ENCODE results near the gene CIAPIN1. TPM values are rescaled to one million over a fixed set of nuclear protein-coding genes. Genes with fewer than 3 reads are reported as not detected.

The CIAPIN1 gene
- total RNA-seq, 2 donors from 2014 or later = 54.9 to 67.4 TPM

GRCh38 chr16:57434003-57434402 lies 13.2 kb downstream of the CIAPIN1 start:
- H3K4me1 ChIP-seq = no peaks in the 10 kb centered on the region
- DNase-seq = no peak
- intact Hi-C loops (cut with DNase I) = no loop called here
- peaks cover 30% of the 10 kb centered on the region for H3K36me3 ChIP-seq
- no peak overlapping the region for H3K9ac ChIP-seq (ENCODE audit: low read depth in 2 of 2, low read length in 2 of 2)
- H3K27me3 ChIP-seq = no peaks in the 10 kb centered on the region
- H3K9me3 ChIP-seq = no peaks in the 10 kb centered on the region
- no peak overlapping the region for H3K27ac ChIP-seq
- H3K4me3 ChIP-seq = no peak overlapping the region
- no peak for TF ChIP-seq CTCF (IDR thresholded peaks at IDR 0.05)

- H3K36me3 ChIP-seq = peaks cover 30% of the 10 kb centered on the region
- no peak overlapping the region for H3K27ac ChIP-seq
- intact Hi-C loops (cut with DNase I) = no loop called here
- no peak for TF ChIP-seq CTCF (IDR thresholded peaks at IDR 0.05)
- H3K4me1 ChIP-seq = no peaks in the 10 kb centered on the region
- H3K9me3 ChIP-seq = no peaks in the 10 kb centered on the region
- no peak overlapping the region for H3K9ac ChIP-seq (ENCODE audit: low read depth in 2 of 2, low read length in 2 of 2)
- no peak overlapping the region for H3K4me3 ChIP-seq
- DNase-seq = no peak
- no peaks in the 10 kb centered on the region for H3K27me3 ChIP-seq
Observed at GRCh38 chr16:57432989-57433388, 14.2 kb downstream of the CIAPIN1 start.

- peaks cover 30% of the 10 kb centered on the region for H3K36me3 ChIP-seq
- no peak overlapping the region for H3K27ac ChIP-seq
- DNase-seq = no peak
- H3K9me3 ChIP-seq = no peaks in the 10 kb centered on the region
- H3K27me3 ChIP-seq = no peaks in the 10 kb centered on the region
- no peaks in the 10 kb centered on the region for H3K4me1 ChIP-seq
- no peak for TF ChIP-seq CTCF (IDR thresholded peaks at IDR 0.05)
- intact Hi-C loops (cut with DNase I) = no loop called here
- H3K4me3 ChIP-seq = no peak overlapping the region
- no peak overlapping the region for H3K9ac ChIP-seq (ENCODE audit: low read depth in 2 of 2, low read length in 2 of 2)
Observed at GRCh38 chr16:57432505-57432904, 14.7 kb downstream of the CIAPIN1 start.

- H3K9ac ChIP-seq (ENCODE audit: low read depth in 2 of 2, low read length in 2 of 2) = no peak overlapping the region
- H3K27ac ChIP-seq = no peak overlapping the region
- peaks cover 30% of the 10 kb centered on the region for H3K36me3 ChIP-seq
- intact Hi-C loops (cut with DNase I) = no loop called here
- H3K9me3 ChIP-seq = no peaks in the 10 kb centered on the region
- H3K4me3 ChIP-seq = no peak overlapping the region
- no peaks in the 10 kb centered on the region for H3K27me3 ChIP-seq
- DNase-seq = no peak
- H3K4me1 ChIP-seq = no peaks in the 10 kb centered on the region
- no peak for TF ChIP-seq CTCF (IDR thresholded peaks at IDR 0.05)
Observed at GRCh38 chr16:57430955-57431354, 16.2 kb downstream of the CIAPIN1 start.

- TF ChIP-seq CTCF (IDR thresholded peaks at IDR 0.05) = no peak
- no peaks in the 10 kb centered on the region for H3K4me1 ChIP-seq
- intact Hi-C loops (cut with DNase I) = no loop called here
- H3K27ac ChIP-seq = no peak overlapping the region
- no peaks in the 10 kb centered on the region for H3K27me3 ChIP-seq
- H3K9me3 ChIP-seq = no peaks in the 10 kb centered on the region
- peaks cover 14% of the 10 kb centered on the region for H3K36me3 ChIP-seq
- DNase-seq = no peak
- no peak overlapping the region for H3K4me3 ChIP-seq
- H3K9ac ChIP-seq (ENCODE audit: low read depth in 2 of 2, low read length in 2 of 2) = no peak overlapping the region
Observed at GRCh38 chr16:57427824-57428223, 19.4 kb downstream of the CIAPIN1 start.

- Histone ChIP-seq H3K4me3 (no peak overlapping the region), H3K9me3 (no peaks in the 10 kb centered on the region), H3K36me3 (peaks cover 14% of the 10 kb centered on the region), H3K9ac (ENCODE audit: low read depth in 2 of 2, low read length in 2 of 2) (no peak overlapping the region), H3K27me3 (no peaks in the 10 kb centered on the region), H3K4me1 (no peaks in the 10 kb centered on the region), H3K27ac (no peak overlapping the region)
- intact Hi-C loops (cut with DNase I) = no loop called here
- TF ChIP-seq CTCF (IDR thresholded peaks at IDR 0.05) = no peak
- no peak for DNase-seq
Observed at GRCh38 chr16:57427307-57427706, 19.9 kb downstream of the CIAPIN1 start.

Measured in colonic mucosa (tissue), 4 donors.